Measurements from ENCODE around the gene RIPK1.

DNA sequence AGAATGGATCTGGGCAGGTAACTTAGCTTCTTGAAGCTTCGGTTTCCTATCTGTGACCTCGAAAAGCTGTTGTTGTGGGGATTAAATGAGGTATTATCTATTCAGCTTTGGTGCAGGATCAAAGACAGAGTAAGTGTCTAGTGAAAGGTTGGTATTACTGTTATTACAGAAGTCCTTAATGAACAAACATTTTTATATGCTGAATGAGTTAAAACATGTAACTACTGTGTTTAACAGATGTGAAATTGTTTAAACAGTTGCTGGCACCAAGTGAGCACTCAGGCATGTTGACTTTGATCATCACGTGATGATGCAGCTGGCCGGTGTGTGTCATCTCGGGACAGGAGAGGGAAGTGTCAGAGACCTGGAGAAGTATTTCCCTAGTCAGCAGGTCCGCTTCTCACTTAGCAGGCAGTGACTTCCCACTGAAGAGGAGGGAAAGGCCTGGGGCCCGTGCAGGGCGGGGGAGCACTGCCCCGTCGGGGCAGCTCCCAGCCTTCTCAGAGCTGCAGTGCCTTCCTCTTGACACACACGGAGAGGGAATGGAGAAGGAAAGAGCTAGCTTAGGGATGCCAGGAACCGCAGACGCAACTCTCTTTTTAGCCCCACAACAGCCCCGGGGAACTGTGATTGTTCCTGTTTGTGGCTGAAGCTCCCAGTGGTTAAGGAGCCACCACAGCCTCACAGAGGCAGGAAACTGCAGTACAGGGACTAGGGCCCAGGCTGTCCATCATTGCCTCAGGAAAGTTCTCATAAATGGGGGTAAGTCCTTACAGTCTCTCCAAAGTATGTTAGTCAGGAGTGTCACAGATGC is 71.0 kb downstream of the RIPK1 start:
- TF ChIP-seq, protein P1, sequence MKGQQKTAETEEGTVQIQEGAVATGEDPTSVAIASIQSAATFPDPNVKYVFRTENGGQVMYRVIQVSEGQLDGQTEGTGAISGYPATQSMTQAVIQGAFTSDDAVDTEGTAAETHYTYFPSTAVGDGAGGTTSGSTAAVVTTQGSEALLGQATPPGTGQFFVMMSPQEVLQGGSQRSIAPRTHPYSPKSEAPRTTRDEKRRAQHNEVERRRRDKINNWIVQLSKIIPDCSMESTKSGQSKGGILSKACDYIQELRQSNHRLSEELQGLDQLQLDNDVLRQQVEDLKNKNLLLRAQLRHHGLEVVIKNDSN (CRISPR knock-in tag; IDR thresholded peaks at IDR 0.05) = peak; percentile 80
- TF ChIP-seq, protein P2, sequence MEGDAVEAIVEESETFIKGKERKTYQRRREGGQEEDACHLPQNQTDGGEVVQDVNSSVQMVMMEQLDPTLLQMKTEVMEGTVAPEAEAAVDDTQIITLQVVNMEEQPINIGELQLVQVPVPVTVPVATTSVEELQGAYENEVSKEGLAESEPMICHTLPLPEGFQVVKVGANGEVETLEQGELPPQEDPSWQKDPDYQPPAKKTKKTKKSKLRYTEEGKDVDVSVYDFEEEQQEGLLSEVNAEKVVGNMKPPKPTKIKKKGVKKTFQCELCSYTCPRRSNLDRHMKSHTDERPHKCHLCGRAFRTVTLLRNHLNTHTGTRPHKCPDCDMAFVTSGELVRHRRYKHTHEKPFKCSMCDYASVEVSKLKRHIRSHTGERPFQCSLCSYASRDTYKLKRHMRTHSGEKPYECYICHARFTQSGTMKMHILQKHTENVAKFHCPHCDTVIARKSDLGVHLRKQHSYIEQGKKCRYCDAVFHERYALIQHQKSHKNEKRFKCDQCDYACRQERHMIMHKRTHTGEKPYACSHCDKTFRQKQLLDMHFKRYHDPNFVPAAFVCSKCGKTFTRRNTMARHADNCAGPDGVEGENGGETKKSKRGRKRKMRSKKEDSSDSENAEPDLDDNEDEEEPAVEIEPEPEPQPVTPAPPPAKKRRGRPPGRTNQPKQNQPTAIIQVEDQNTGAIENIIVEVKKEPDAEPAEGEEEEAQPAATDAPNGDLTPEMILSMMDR (IDR thresholded peaks at IDR 0.05 in 2 of 3, conservative IDR thresholded peaks at IDR 0.05 in 1 of 3; ENCODE audit: insufficient read depth in 2 of 3, low read depth in 1 of 3, low read length in 3 of 3) = no peak
- TF ChIP-seq DPF2 (IDR thresholded peaks at IDR 0.05) (no peak), MXI1 (IDR thresholded peaks at IDR 0.05; ENCODE audit: low read depth, low read length) (no peak)
